HG02981 (cell line): ENCODE data around the gene RUNX1.
"Not testable (repeated sequence)": the region's sequence is repeated elsewhere in the genome, so short reads cannot be mapped to it uniquely, and the experiment has no call there.

Source experiments
- ATAC-seq: cut with Tn5 transposase; IDR thresholded peaks from one replicate; pipeline ENCODE4 v1.9.1; 2021; ENCODE audit warnings: mild to moderate bottlenecking, moderate library complexity; ENCODE audit not compliant: unreplicated experiment

Gene RUNX1

GRCh38 chr21:34973685-34974084 lies 75.4 kb downstream of the RUNX1 start:
- no peak for ATAC-seq

- no peak for ATAC-seq
Observed at GRCh38 chr21:34971656-34972055, 77.4 kb downstream of the RUNX1 start.

- no peak for ATAC-seq
Observed at GRCh38 chr21:34970566-34970965, 78.5 kb downstream of the RUNX1 start.

- ATAC-seq, result no peak
Observed at GRCh38 chr21:34970167-34970500, 79.0 kb downstream of the RUNX1 start.

- no peak for ATAC-seq
Observed at GRCh38 chr21:34969423-34970166, 79.5 kb downstream of the RUNX1 start.

- no peak for ATAC-seq
Observed at GRCh38 chr21:34968414-34969333, 80.4 kb downstream of the RUNX1 start.

- no peak for ATAC-seq
Observed at GRCh38 chr21:34967509-34968289, 81.4 kb downstream of the RUNX1 start.

GRCh38 chr21:34966881-34967280 lies 82.2 kb downstream of the RUNX1 start:
- ATAC-seq, result not testable (repeated sequence)

- ATAC-seq, result no peak
Observed at GRCh38 chr21:34965200-34966174, 83.6 kb downstream of the RUNX1 start.

- no peak for ATAC-seq
Observed at GRCh38 chr21:34962586-34963222, 86.4 kb downstream of the RUNX1 start.

GRCh38 chr21:34962136-34962535 lies 87.0 kb downstream of the RUNX1 start:
- ATAC-seq, result no peak

- no peak for ATAC-seq
Observed at GRCh38 chr21:34960687-34961086, 88.4 kb downstream of the RUNX1 start.

- no peak for ATAC-seq
Observed at GRCh38 chr21:34959607-34960006, 89.5 kb downstream of the RUNX1 start.

GRCh38 chr21:34958040-34958439 lies 91.1 kb downstream of the RUNX1 start:
- no peak for ATAC-seq

GRCh38 chr21:34956416-34957316 lies 92.4 kb downstream of the RUNX1 start:
- no peak for ATAC-seq

GRCh38 chr21:34953950-34954349 lies 95.2 kb downstream of the RUNX1 start:
- ATAC-seq, result no peak

GRCh38 chr21:34952701-34953100 lies 96.4 kb downstream of the RUNX1 start:
- ATAC-seq, result no peak

GRCh38 chr21:34951868-34952267 lies 97.2 kb downstream of the RUNX1 start:
- not testable (repeated sequence) for ATAC-seq

- no peak for ATAC-seq
Observed at GRCh38 chr21:34950980-34951379, 98.1 kb downstream of the RUNX1 start.
